Measurements from ENCODE around the gene FAS.

The FAS gene

DNA sequence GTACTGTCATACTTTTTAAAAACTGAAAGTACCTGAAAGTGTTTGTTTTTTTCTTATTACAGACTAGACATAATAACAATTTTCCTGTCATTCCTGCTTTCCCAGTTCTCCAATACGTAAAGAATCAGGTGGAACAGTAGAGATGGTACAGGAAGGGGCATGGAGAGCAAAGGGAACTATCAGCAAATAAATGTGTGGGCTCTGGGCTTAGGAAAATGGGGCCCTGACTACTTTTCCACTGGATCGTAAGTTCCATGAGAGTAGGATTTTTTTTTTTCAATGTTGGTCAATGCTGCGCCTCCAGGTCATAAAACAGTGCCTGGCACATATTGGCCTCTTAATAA lies 15.2 kb upstream of the FAS start:
- H3K9ac ChIP-seq (ENCODE audit: low read depth, low read length, poor library complexity, severe bottlenecking), result peak overlapping the region; percentile 71
- H3K4me2 ChIP-seq (ENCODE audit: low read depth, low read length, poor library complexity, severe bottlenecking), result peak overlapping the region; percentile 76
- peak overlapping the region; percentile 77 for H3K4me3 ChIP-seq (ENCODE audit: low read length, poor library complexity, severe bottlenecking)
- TF ChIP-seq EZH2phosphoT487 (IDR thresholded peaks at IDR 0.05; ENCODE audit: borderline replicate concordance) (no peak), CTCF (conservative IDR thresholded peaks at IDR 0.05; ENCODE audit: low read length) (no peak)
- no peaks in the 10 kb centered on the region for H3K79me2 ChIP-seq (ENCODE audit: insufficient read depth, low read length)
- H3K9me2 ChIP-seq (replicated peaks; ENCODE audit: low read depth, low read length), result no peaks in the 10 kb centered on the region
- no peaks in the 10 kb centered on the region for H3F3A ChIP-seq (ENCODE audit: low read depth)
- H3K4me1 ChIP-seq (ENCODE audit: insufficient read depth, low read length, poor library complexity, severe bottlenecking), result peaks cover 12% of the 10 kb centered on the region
- no peaks in the 10 kb centered on the region for H4K20me1 ChIP-seq (ENCODE audit: insufficient read depth, low read length, poor library complexity, severe bottlenecking)
- H2AFZ ChIP-seq (ENCODE audit: low read length), result peak overlapping the region; percentile 98
- no peaks in the 10 kb centered on the region for H3K27me3 ChIP-seq (ENCODE audit: insufficient read depth, low read length, poor library complexity, severe bottlenecking)
- no peaks in the 10 kb centered on the region for H3K36me3 ChIP-seq (ENCODE audit: insufficient read depth, low read length)
- no peaks in the 10 kb centered on the region for H3K9me3 ChIP-seq (ENCODE audit: insufficient read depth, low read depth, low read length)

GRCh38 chr10:88978463-88978862 lies 12.1 kb upstream of the FAS start:
- no peaks in the 10 kb centered on the region for H3F3A ChIP-seq (ENCODE audit: low read depth)
- no peaks in the 10 kb centered on the region for H3K79me2 ChIP-seq (ENCODE audit: insufficient read depth, low read length)
- H4K20me1 ChIP-seq (ENCODE audit: insufficient read depth, low read length, poor library complexity, severe bottlenecking), result no peaks in the 10 kb centered on the region
- no peak for TF ChIP-seq CTCF (conservative IDR thresholded peaks at IDR 0.05; ENCODE audit: low read length)
- no peak for TF ChIP-seq EZH2phosphoT487 (IDR thresholded peaks at IDR 0.05; ENCODE audit: borderline replicate concordance)
- H2AFZ ChIP-seq (ENCODE audit: low read length), result no peak overlapping the region
- H3K36me3 ChIP-seq (ENCODE audit: insufficient read depth, low read length), result no peaks in the 10 kb centered on the region
- no peaks in the 10 kb centered on the region for H3K9me3 ChIP-seq (ENCODE audit: insufficient read depth, low read depth, low read length)
- no peak overlapping the region for H3K4me3 ChIP-seq (ENCODE audit: low read length, poor library complexity, severe bottlenecking)
- H3K4me2 ChIP-seq (ENCODE audit: low read depth, low read length, poor library complexity, severe bottlenecking), result no peak overlapping the region
- H3K9ac ChIP-seq (ENCODE audit: low read depth, low read length, poor library complexity, severe bottlenecking), result no peak overlapping the region
- peaks cover 24% of the 10 kb centered on the region for H3K4me1 ChIP-seq (ENCODE audit: insufficient read depth, low read length, poor library complexity, severe bottlenecking)
- no peaks in the 10 kb centered on the region for H3K9me2 ChIP-seq (replicated peaks; ENCODE audit: low read depth, low read length)
- no peaks in the 10 kb centered on the region for H3K27me3 ChIP-seq (ENCODE audit: insufficient read depth, low read length, poor library complexity, severe bottlenecking)

DNA sequence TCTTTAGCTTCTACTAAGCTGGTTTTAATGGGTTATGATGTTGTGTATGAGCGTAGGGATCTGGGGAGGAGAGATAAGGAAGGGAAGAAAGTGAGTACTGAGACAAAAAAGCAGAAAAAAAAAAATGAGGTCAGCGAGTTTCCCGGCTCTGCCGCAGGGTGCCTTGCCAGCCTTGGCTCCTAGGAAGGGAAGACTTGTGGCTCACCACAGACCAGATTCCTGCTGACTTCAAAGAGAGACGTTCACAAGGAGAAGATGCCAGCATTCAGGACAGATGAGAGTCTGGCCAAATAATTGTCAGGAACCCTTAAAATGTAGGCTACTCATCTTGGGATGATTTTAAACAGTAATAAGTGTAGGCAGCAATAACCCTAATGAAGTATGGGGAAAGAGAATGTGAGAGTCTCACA lies 11.4 kb upstream of the FAS start:
- Histone ChIP-seq H3K27me3 (ENCODE audit: insufficient read depth, low read length, poor library complexity, severe bottlenecking) (no peaks in the 10 kb centered on the region), H3F3A (ENCODE audit: low read depth) (no peaks in the 10 kb centered on the region), H3K9me2 (replicated peaks; ENCODE audit: low read depth, low read length) (no peaks in the 10 kb centered on the region), H3K79me2 (ENCODE audit: insufficient read depth, low read length) (no peaks in the 10 kb centered on the region), H3K4me3 (ENCODE audit: low read length, poor library complexity, severe bottlenecking) (no peak overlapping the region), H2AFZ (ENCODE audit: low read length) (no peak overlapping the region), H3K9ac (ENCODE audit: low read depth, low read length, poor library complexity, severe bottlenecking) (no peak overlapping the region), H3K4me1 (ENCODE audit: insufficient read depth, low read length, poor library complexity, severe bottlenecking) (peaks cover 24% of the 10 kb centered on the region), H4K20me1 (ENCODE audit: insufficient read depth, low read length, poor library complexity, severe bottlenecking) (no peaks in the 10 kb centered on the region), H3K36me3 (ENCODE audit: insufficient read depth, low read length) (no peaks in the 10 kb centered on the region), H3K4me2 (ENCODE audit: low read depth, low read length, poor library complexity, severe bottlenecking) (no peak overlapping the region), H3K9me3 (ENCODE audit: insufficient read depth, low read depth, low read length) (no peaks in the 10 kb centered on the region)
- TF ChIP-seq EZH2phosphoT487 (IDR thresholded peaks at IDR 0.05; ENCODE audit: borderline replicate concordance), result no peak
- TF ChIP-seq CTCF (conservative IDR thresholded peaks at IDR 0.05; ENCODE audit: low read length), result no peak

Measured in Loucy (cell line).